ENCODE measurements around the gene HS3ST4. TPM values are rescaled to one million over a fixed set of nuclear protein-coding genes. Genes with fewer than 3 reads are reported as not detected.

Gene HS3ST4
- total and polyA plus RNA-seq, 2 experiments from 2014 or later = 0.44 to 2.1 TPM

DNA sequence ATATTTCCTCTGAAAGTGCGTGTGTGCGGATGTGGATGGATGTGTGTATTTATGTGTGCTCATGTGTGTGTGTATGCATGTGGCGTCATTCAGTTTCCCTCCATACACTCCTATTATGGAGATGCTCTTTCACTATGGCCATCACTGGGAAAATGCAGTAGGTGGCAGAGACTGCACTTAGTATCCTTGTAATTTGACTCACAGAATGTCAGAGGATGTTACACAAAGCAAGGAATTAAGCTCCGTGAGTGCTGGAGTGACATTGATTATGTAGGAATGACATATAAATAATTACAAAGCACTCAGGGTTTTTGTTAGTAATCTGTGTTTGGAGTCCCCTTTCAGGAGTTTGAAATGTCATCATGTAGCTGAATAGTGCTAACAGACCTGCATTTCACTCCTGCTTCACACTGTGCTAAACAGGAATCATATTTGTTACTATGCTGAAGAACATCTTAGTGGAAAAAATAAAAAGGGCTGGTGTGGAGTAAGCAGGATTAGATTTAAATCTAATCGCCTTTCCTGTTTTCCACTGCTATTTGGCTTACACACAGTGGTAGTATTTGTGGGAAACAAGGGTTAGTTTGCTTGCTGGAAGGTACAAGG, 59.6 kb downstream of the HS3ST4 start (continued):
- TF ChIP-seq, protein P1, sequence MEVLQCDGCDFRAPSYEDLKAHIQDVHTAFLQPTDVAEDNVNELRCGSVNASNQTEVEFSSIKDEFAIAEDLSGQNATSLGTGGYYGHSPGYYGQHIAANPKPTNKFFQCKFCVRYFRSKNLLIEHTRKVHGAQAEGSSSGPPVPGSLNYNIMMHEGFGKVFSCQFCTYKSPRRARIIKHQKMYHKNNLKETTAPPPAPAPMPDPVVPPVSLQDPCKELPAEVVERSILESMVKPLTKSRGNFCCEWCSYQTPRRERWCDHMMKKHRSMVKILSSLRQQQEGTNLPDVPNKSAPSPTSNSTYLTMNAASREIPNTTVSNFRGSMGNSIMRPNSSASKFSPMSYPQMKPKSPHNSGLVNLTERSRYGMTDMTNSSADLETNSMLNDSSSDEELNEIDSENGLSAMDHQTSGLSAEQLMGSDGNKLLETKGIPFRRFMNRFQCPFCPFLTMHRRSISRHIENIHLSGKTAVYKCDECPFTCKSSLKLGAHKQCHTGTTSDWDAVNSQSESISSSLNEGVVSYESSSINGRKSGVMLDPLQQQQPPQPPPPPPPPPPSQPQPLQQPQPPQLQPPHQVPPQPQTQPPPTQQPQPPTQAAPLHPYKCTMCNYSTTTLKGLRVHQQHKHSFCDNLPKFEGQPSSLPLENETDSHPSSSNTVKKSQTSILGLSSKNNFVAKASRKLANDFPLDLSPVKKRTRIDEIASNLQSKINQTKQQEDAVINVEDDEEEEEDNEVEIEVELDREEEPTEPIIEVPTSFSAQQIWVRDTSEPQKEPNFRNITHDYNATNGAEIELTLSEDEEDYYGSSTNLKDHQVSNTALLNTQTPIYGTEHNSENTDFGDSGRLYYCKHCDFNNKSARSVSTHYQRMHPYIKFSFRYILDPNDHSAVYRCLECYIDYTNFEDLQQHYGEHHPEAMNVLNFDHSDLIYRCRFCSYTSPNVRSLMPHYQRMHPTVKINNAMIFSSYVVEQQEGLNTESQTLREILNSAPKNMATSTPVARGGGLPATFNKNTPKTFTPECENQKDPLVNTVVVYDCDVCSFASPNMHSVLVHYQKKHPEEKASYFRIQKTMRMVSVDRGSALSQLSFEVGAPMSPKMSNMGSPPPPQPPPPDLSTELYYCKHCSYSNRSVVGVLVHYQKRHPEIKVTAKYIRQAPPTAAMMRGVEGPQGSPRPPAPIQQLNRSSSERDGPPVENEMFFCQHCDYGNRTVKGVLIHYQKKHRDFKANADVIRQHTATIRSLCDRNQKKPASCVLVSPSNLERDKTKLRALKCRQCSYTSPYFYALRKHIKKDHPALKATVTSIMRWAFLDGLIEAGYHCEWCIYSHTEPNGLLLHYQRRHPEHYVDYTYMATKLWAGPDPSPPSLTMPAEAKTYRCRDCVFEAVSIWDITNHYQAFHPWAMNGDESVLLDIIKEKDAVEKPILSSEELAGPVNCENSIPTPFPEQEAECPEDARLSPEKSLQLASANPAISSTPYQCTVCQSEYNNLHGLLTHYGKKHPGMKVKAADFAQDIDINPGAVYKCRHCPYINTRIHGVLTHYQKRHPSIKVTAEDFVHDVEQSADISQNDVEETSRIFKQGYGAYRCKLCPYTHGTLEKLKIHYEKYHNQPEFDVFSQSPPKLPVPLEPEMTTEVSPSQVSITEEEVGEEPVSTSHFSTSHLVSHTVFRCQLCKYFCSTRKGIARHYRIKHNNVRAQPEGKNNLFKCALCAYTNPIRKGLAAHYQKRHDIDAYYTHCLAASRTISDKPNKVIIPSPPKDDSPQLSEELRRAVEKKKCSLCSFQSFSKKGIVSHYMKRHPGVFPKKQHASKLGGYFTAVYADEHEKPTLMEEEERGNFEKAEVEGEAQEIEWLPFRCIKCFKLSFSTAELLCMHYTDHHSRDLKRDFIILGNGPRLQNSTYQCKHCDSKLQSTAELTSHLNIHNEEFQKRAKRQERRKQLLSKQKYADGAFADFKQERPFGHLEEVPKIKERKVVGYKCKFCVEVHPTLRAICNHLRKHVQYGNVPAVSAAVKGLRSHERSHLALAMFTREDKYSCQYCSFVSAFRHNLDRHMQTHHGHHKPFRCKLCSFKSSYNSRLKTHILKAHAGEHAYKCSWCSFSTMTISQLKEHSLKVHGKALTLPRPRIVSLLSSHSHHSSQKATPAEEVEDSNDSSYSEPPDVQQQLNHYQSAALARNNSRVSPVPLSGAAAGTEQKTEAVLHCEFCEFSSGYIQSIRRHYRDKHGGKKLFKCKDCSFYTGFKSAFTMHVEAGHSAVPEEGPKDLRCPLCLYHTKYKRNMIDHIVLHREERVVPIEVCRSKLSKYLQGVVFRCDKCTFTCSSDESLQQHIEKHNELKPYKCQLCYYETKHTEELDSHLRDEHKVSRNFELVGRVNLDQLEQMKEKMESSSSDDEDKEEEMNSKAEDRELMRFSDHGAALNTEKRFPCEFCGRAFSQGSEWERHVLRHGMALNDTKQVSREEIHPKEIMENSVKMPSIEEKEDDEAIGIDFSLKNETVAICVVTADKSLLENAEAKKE (CRISPR knock-in tag; IDR thresholded peaks at IDR 0.05) = no peak
- TF ChIP-seq EZH2phosphoT487 (IDR thresholded peaks at IDR 0.05; ENCODE audit: unreplicated experiment) (no peak), POLR2AphosphoS5 (IDR thresholded peaks at IDR 0.05; ENCODE audit: low read depth) (no peak), ZNF331 (CRISPR knock-in tag; IDR thresholded peaks at IDR 0.05; ENCODE audit: low read depth) (no peak)
- TF ChIP-seq, protein P2, sequence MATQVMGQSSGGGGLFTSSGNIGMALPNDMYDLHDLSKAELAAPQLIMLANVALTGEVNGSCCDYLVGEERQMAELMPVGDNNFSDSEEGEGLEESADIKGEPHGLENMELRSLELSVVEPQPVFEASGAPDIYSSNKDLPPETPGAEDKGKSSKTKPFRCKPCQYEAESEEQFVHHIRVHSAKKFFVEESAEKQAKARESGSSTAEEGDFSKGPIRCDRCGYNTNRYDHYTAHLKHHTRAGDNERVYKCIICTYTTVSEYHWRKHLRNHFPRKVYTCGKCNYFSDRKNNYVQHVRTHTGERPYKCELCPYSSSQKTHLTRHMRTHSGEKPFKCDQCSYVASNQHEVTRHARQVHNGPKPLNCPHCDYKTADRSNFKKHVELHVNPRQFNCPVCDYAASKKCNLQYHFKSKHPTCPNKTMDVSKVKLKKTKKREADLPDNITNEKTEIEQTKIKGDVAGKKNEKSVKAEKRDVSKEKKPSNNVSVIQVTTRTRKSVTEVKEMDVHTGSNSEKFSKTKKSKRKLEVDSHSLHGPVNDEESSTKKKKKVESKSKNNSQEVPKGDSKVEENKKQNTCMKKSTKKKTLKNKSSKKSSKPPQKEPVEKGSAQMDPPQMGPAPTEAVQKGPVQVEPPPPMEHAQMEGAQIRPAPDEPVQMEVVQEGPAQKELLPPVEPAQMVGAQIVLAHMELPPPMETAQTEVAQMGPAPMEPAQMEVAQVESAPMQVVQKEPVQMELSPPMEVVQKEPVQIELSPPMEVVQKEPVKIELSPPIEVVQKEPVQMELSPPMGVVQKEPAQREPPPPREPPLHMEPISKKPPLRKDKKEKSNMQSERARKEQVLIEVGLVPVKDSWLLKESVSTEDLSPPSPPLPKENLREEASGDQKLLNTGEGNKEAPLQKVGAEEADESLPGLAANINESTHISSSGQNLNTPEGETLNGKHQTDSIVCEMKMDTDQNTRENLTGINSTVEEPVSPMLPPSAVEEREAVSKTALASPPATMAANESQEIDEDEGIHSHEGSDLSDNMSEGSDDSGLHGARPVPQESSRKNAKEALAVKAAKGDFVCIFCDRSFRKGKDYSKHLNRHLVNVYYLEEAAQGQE (IDR thresholded peaks at IDR 0.05; ENCODE audit: unreplicated experiment) = no peak

DNA sequence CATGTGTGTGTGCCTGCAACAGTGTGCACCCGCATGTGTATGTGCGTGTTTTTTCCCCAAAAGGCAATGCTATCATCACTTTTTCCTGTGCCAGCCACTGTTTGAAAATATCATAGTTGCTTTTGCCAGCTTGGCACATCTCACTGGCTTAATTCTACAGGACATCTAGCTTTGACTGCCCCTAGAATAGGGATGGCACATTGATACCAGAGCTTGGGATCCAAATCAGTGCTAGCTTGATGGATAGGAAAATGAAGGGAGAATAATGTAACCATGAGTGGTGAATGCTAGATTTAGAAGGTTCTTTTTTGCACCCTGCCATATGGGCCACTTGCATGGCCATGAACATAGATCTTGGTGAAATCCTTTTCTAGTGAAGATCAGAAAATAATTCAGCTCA, 72.7 kb downstream of the HS3ST4 start:
- Mint-ChIP-seq H3K9me3 (peaks cover 87% of the 10 kb centered on the region), H3K27ac (no peak overlapping the region), H3K27me3 (ENCODE audit: insufficient read depth, low read depth, poor library complexity) (peaks cover 8% of the 10 kb centered on the region), H3K36me3 (ENCODE audit: low read depth) (peaks cover 11% of the 10 kb centered on the region), H3K4me3 (no peak overlapping the region), H3K4me1 (peaks cover 3% of the 10 kb centered on the region)
- Histone ChIP-seq H3K27ac (ENCODE audit: low read depth) (no peak overlapping the region), H3K4me1 (ENCODE audit: insufficient read depth) (no peaks in the 10 kb centered on the region), H4K20me1 (replicated peaks; ENCODE audit: insufficient read depth) (no peaks in the 10 kb centered on the region), H3K4me3 (no peak overlapping the region), H3K36me3 (ENCODE audit: insufficient read depth) (no peaks in the 10 kb centered on the region), H3K79me2 (replicated peaks; ENCODE audit: insufficient read depth) (no peaks in the 10 kb centered on the region), H3F3A (replicated peaks; ENCODE audit: low read depth) (no peaks in the 10 kb centered on the region), H3K27me3 (ENCODE audit: insufficient read depth) (no peaks in the 10 kb centered on the region), H3K9me2 (ENCODE audit: insufficient read depth) (no peaks in the 10 kb centered on the region), H3K4me2 (no peak overlapping the region), H2AFZ (no peak overlapping the region)
- TF ChIP-seq, protein P3, sequence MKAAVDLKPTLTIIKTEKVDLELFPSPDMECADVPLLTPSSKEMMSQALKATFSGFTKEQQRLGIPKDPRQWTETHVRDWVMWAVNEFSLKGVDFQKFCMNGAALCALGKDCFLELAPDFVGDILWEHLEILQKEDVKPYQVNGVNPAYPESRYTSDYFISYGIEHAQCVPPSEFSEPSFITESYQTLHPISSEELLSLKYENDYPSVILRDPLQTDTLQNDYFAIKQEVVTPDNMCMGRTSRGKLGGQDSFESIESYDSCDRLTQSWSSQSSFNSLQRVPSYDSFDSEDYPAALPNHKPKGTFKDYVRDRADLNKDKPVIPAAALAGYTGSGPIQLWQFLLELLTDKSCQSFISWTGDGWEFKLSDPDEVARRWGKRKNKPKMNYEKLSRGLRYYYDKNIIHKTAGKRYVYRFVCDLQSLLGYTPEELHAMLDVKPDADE (IDR thresholded peaks at IDR 0.05) = no peak
- no peak for TF ChIP-seq JUNB (IDR thresholded peaks at IDR 0.05; ENCODE audit: unreplicated experiment)
- no peak for TF ChIP-seq ZNF331 (CRISPR knock-in tag; IDR thresholded peaks at IDR 0.05; ENCODE audit: low read depth)
- TF ChIP-seq ZNF114 (CRISPR knock-in tag; IDR thresholded peaks at IDR 0.05) = no peak
- no peak for TF ChIP-seq EZH2 (IDR thresholded peaks at IDR 0.05; ENCODE audit: low read depth, unreplicated experiment)
- DNase-seq (ENCODE audit: low spot score) (no peak), ATAC-seq (no peak)
